ENCODE results near the gene RPAP3.

DNA sequence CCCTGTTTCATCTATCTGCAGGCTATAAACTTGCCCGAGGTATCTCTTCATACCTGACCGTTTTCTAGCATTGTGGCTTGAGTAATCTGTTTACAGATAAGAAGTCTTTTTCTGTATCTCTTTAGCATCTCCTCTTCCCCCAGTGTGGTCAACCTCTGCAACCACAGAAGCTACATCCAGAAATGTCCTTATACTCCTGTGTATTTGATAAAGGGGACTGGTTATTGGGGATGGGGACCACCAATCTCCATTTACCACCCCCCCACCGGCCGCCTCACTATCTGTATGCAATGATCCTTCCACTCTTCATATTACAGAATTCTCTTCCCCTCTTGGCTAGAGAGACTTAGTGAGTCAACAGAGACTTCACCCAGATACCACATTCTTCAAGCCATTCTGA lies 3.4 kb upstream of the RPAP3 start:
- TF ChIP-seq, protein P1, sequence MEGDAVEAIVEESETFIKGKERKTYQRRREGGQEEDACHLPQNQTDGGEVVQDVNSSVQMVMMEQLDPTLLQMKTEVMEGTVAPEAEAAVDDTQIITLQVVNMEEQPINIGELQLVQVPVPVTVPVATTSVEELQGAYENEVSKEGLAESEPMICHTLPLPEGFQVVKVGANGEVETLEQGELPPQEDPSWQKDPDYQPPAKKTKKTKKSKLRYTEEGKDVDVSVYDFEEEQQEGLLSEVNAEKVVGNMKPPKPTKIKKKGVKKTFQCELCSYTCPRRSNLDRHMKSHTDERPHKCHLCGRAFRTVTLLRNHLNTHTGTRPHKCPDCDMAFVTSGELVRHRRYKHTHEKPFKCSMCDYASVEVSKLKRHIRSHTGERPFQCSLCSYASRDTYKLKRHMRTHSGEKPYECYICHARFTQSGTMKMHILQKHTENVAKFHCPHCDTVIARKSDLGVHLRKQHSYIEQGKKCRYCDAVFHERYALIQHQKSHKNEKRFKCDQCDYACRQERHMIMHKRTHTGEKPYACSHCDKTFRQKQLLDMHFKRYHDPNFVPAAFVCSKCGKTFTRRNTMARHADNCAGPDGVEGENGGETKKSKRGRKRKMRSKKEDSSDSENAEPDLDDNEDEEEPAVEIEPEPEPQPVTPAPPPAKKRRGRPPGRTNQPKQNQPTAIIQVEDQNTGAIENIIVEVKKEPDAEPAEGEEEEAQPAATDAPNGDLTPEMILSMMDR (IDR thresholded peaks at IDR 0.05), result no peak
- TF ChIP-seq, protein P2, sequence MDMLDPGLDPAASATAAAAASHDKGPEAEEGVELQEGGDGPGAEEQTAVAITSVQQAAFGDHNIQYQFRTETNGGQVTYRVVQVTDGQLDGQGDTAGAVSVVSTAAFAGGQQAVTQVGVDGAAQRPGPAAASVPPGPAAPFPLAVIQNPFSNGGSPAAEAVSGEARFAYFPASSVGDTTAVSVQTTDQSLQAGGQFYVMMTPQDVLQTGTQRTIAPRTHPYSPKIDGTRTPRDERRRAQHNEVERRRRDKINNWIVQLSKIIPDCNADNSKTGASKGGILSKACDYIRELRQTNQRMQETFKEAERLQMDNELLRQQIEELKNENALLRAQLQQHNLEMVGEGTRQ (CRISPR knock-in tag; IDR thresholded peaks at IDR 0.05), result no peak
- TF ChIP-seq FOXP1 (CRISPR knock-in tag; IDR thresholded peaks at IDR 0.05; ENCODE audit: borderline replicate concordance) (no peak), MYBL2 (CRISPR knock-in tag; IDR thresholded peaks at IDR 0.05) (no peak), CREM (CRISPR knock-in tag; IDR thresholded peaks at IDR 0.05) (no peak), SP1 (CRISPR knock-in tag; conservative IDR thresholded peaks at IDR 0.05) (no peak), ETV6 (CRISPR knock-in tag; IDR thresholded peaks at IDR 0.05) (no peak), NR1H2 (CRISPR knock-in tag; IDR thresholded peaks at IDR 0.05) (no peak), SMAD4 (CRISPR knock-in tag; IDR thresholded peaks at IDR 0.05) (no peak), FOXJ3 (CRISPR knock-in tag; IDR thresholded peaks at IDR 0.05; ENCODE audit: borderline replicate concordance) (no peak)
- TF ChIP-seq, protein P3, sequence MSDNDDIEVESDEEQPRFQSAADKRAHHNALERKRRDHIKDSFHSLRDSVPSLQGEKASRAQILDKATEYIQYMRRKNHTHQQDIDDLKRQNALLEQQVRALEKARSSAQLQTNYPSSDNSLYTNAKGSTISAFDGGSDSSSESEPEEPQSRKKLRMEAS (CRISPR knock-in tag; IDR thresholded peaks at IDR 0.05), result no peak
- TF ChIP-seq, protein P4, sequence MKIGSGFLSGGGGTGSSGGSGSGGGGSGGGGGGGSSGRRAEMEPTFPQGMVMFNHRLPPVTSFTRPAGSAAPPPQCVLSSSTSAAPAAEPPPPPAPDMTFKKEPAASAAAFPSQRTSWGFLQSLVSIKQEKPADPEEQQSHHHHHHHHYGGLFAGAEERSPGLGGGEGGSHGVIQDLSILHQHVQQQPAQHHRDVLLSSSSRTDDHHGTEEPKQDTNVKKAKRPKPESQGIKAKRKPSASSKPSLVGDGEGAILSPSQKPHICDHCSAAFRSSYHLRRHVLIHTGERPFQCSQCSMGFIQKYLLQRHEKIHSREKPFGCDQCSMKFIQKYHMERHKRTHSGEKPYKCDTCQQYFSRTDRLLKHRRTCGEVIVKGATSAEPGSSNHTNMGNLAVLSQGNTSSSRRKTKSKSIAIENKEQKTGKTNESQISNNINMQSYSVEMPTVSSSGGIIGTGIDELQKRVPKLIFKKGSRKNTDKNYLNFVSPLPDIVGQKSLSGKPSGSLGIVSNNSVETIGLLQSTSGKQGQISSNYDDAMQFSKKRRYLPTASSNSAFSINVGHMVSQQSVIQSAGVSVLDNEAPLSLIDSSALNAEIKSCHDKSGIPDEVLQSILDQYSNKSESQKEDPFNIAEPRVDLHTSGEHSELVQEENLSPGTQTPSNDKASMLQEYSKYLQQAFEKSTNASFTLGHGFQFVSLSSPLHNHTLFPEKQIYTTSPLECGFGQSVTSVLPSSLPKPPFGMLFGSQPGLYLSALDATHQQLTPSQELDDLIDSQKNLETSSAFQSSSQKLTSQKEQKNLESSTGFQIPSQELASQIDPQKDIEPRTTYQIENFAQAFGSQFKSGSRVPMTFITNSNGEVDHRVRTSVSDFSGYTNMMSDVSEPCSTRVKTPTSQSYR (CRISPR knock-in tag; IDR thresholded peaks at IDR 0.05), result no peak
- TF ChIP-seq, protein P5, sequence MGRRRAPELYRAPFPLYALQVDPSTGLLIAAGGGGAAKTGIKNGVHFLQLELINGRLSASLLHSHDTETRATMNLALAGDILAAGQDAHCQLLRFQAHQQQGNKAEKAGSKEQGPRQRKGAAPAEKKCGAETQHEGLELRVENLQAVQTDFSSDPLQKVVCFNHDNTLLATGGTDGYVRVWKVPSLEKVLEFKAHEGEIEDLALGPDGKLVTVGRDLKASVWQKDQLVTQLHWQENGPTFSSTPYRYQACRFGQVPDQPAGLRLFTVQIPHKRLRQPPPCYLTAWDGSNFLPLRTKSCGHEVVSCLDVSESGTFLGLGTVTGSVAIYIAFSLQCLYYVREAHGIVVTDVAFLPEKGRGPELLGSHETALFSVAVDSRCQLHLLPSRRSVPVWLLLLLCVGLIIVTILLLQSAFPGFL (CRISPR knock-in tag; IDR thresholded peaks at IDR 0.05; ENCODE audit: borderline replicate concordance), result no peak
- TF ChIP-seq, protein P6, sequence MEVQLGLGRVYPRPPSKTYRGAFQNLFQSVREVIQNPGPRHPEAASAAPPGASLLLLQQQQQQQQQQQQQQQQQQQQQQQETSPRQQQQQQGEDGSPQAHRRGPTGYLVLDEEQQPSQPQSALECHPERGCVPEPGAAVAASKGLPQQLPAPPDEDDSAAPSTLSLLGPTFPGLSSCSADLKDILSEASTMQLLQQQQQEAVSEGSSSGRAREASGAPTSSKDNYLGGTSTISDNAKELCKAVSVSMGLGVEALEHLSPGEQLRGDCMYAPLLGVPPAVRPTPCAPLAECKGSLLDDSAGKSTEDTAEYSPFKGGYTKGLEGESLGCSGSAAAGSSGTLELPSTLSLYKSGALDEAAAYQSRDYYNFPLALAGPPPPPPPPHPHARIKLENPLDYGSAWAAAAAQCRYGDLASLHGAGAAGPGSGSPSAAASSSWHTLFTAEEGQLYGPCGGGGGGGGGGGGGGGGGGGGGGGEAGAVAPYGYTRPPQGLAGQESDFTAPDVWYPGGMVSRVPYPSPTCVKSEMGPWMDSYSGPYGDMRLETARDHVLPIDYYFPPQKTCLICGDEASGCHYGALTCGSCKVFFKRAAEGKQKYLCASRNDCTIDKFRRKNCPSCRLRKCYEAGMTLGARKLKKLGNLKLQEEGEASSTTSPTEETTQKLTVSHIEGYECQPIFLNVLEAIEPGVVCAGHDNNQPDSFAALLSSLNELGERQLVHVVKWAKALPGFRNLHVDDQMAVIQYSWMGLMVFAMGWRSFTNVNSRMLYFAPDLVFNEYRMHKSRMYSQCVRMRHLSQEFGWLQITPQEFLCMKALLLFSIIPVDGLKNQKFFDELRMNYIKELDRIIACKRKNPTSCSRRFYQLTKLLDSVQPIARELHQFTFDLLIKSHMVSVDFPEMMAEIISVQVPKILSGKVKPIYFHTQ (CRISPR knock-in tag; IDR thresholded peaks at IDR 0.05), result no peak
